Measurements from ENCODE around the gene SHLD3. TPM values are rescaled to one million over a fixed set of nuclear protein-coding genes. Genes with fewer than 3 reads are reported as not detected.
"Not testable (repeated sequence)": the region's sequence is repeated elsewhere in the genome, so short reads cannot be mapped to it uniquely, and the experiment has no call there.

SHLD3 gene, protein sequence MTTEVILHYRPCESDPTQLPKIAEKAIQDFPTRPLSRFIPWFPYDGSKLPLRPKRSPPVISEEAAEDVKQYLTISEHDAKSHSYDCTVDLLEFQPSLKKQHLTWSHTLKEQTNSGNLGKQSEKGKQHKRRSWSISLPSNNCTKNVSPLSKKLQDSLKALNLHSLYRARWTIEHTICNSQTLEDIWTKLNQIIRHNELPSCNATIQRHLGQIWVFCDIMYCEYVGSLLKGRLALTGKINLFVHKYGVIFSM
- total RNA-seq (1 to 10 TPM in 2 of 6 donors, under 1 TPM in 4; 0.51 to 1.5 (median 0.91) TPM), polyA plus RNA-seq (1 to 10 TPM; 1.8 to 2.3 TPM)

DNA sequence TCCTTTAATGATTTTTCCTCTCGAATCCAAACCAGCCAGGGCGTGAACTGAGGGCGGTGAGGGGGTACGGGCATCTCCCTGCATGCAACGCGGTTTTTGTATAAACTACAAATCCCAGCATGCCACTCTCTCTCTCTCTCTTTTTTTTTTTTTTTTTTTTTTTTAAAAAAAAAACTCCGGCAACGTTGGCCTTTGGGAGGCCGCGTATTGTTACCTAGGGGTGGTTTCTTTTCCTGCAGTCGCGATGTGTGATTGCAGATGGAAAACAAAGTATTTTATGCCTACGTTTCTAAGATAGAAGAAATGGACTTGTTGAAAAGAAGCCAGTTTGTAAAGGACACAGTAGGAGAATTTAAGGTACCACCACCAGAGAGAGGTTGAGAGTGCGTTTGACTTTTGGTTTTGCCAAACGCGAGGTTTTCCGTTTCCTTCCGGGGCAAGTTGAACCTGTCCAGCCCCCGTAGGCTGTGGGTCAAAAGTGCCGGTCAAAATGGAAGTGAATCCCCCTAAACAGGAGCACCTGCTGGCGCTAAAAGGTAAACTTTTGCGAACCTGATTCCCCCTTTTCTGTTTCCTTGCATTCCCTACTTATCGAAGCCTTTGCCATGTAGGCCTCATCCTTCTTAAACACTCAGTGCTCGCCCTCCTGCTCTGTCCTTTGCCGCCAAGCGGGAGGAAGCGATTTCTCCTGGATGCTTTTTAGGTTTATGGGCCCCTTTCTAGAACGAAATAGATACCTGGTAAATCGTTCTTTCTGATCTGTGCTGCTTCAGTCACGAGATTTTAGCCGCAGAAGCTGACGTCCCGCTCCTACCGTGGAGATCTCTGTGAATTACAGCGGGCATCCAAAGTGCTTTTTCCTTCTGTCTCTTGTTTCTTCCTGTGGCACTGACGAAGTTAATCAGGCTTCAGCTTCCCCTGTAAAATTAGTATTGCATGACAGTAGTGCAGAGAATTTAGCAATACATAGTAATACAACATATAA is at the start of gene SHLD3, which contains the start of gene TRAPPC13:
Gene SHLD3, plus strand, starts transcription at position 457 of the 985 bp plus-strand sequence. CDS start 4,561 bp downstream, outside the sequence.
Gene TRAPPC13, plus strand, starts transcription at position 457 of the 985 bp plus-strand sequence. Its CDS starts 34 bp downstream, at position 491.
- peak; percentile 87 to 94 (median 91) for ATAC-seq
- Histone ChIP-seq H3K4me1 (peaks cover 9 to 22% (median 19%) of the 10 kb centered on the region in 3 donors), H3K36me3 (peaks cover 0 to 5% (median 0%) of the 10 kb centered on the region in 3 donors), H3K27me3 (no peaks in the 10 kb centered on the region), H3K9me3 (no peaks in the 10 kb centered on the region), H3K4me3 (peak within 1 kb of the TSS; percentile 66 to 92 (median 79)), H3K27ac (peak within 1 kb of the TSS; percentile 28 to 83 (median 74))
- FAIRE-seq, result peak; percentile 26
- DNase-seq, result peak; percentile 62 to 88 (median 80)
- intact Hi-C loops (cut with DNase I), result no loop called here
- 0 to 1% methylated on average over 36 of the region's 36 CpGs for WGBS, 2 donors
- TF ChIP-seq, protein P1, sequence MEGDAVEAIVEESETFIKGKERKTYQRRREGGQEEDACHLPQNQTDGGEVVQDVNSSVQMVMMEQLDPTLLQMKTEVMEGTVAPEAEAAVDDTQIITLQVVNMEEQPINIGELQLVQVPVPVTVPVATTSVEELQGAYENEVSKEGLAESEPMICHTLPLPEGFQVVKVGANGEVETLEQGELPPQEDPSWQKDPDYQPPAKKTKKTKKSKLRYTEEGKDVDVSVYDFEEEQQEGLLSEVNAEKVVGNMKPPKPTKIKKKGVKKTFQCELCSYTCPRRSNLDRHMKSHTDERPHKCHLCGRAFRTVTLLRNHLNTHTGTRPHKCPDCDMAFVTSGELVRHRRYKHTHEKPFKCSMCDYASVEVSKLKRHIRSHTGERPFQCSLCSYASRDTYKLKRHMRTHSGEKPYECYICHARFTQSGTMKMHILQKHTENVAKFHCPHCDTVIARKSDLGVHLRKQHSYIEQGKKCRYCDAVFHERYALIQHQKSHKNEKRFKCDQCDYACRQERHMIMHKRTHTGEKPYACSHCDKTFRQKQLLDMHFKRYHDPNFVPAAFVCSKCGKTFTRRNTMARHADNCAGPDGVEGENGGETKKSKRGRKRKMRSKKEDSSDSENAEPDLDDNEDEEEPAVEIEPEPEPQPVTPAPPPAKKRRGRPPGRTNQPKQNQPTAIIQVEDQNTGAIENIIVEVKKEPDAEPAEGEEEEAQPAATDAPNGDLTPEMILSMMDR (IDR thresholded peaks at IDR 0.05), result no peak

DNA sequence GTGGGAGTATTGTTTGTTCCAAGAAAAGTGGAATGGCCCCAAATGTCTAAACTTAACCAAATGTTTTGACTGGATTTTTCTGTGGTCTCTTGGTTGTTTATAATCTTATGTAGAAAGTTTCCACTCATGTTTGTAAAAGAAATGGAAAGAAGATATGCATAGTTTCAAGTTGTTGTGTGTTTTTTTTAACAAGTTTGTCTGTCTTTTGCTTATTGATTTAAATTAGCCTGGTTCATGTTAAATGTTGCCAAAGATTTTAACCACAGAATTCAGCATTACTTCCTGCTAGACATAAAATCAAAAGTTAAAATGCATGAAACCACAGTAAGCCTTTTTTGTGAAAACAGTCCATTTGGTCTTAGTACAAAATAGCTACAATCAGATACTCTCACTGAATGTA is 47.7 kb upstream of the SHLD3 start:
- no peak for DNase-seq
- no peak overlapping the region for H3K4me3 ChIP-seq
- no peak for FAIRE-seq
- no peaks in the 10 kb centered on the region for H3K27me3 ChIP-seq
- TF ChIP-seq, protein P1 (IDR thresholded peaks at IDR 0.05), result no peak
- no peaks in the 10 kb centered on the region for H3K4me1 ChIP-seq
- peaks cover 0 to 10% (median 0%) of the 10 kb centered on the region in 3 donors for H3K36me3 ChIP-seq
- ATAC-seq, result no peak
- intact Hi-C loops (cut with DNase I), result no loop called here
- no peaks in the 10 kb centered on the region for H3K9me3 ChIP-seq
- H3K27ac ChIP-seq, result no peak overlapping the region

DNA sequence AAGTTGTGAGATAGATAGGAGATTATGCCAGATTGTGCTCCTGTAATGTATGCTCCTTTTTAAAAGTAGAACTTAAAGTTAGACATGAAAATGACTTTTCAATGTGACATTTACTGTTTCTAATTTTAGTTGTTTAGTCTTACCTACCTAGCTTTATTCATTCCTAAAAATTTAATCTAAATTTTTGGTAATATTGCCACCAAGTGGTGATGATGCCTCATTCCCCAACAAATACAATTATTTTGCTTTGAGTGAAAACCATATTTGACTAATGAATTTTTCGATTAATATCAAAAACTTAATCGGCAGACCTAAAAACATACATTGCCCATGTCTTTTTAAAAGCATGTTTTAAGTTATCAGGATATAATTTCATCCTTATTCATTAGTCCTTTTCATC is 36.1 kb upstream of the SHLD3 start:
- TF ChIP-seq, protein P1 (IDR thresholded peaks at IDR 0.05), result no peak
- WGBS, 2 donors, result 78 to 88% methylated on average over 2 of the region's 2 CpGs
- no peaks in the 10 kb centered on the region for H3K9me3 ChIP-seq
- H3K36me3 ChIP-seq, result peaks cover 0 to 32% (median 7%) of the 10 kb centered on the region in 3 donors
- intact Hi-C loops (cut with DNase I), result no loop called here
- no peak for FAIRE-seq
- H3K4me3 ChIP-seq, result no peak overlapping the region
- no peak for DNase-seq
- ATAC-seq, result no peak
- no peaks in the 10 kb centered on the region for H3K4me1 ChIP-seq
- no peak overlapping the region for H3K27ac ChIP-seq
- no peaks in the 10 kb centered on the region for H3K27me3 ChIP-seq

DNA sequence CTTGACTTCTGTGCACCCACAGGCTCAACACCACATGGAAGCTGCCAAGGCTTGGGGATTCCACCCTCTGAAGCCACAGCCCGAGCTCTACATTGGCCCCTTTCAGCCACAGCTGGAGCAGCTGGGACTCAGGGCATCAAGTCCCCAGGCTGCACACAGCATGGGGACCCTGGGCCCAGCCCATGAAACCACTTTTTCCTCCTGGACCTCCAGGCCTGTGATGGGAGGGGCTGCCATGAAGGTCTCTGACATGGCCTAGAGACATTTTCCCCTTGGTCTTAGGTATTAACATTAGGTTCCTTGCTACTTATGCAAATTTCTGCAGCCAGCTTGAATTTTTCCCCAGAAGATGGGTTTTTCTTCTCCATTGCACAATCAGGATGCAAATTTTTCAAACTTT is 23.1 kb upstream of the SHLD3 start:
- FAIRE-seq; H3K4me1 ChIP-seq; ATAC-seq; H3K9me3 ChIP-seq; H3K27ac ChIP-seq; H3K27me3 ChIP-seq; H3K4me3 ChIP-seq; DNase-seq; intact Hi-C loops (cut with DNase I): not testable (repeated sequence)
- WGBS, 2 donors, result 95 to 98% methylated on average over 1 of the region's 1 CpG
- peaks cover 2 to 26% (median 3%) of the 10 kb centered on the region in 3 donors for H3K36me3 ChIP-seq

DNA sequence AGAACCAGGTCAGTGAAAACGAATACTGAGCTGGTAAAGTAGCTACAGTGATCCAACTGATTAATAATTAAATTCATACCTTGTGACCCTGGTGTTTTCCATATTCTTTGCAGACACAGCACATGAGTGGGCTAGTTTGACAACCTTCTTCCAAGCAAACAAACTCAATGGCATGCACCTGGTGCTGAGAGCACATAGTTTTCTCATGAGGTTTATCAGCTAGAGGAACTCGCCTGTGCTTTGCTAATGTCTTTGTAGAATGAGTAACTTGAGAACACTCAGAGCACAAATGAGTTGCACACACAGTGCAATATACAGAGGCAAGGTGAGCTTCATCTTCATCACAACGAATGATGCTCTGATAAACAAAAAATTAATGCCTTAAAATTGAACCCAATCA is 13.3 kb upstream of the SHLD3 start:
- H3K4me1 ChIP-seq, result peaks cover 7 to 24% (median 23%) of the 10 kb centered on the region in 3 donors
- 13 to 14% methylated on average over 3 of the region's 3 CpGs for WGBS, 2 donors
- TF ChIP-seq, protein P1 (IDR thresholded peaks at IDR 0.05), result no peak
- no peak overlapping the region for H3K4me3 ChIP-seq
- peaks cover 3 to 21% (median 8%) of the 10 kb centered on the region in 3 donors for H3K36me3 ChIP-seq
- peak overlapping the region in 2 of 4 donors; percentile 58 to 61 for H3K27ac ChIP-seq
- DNase-seq (peak in 3 of 6 donors; percentile 52 to 62 (median 52)), ATAC-seq (peak; percentile 92 to 99 (median 97)), FAIRE-seq (no peak)
- intact Hi-C loops (cut with DNase I), result no loop called here
- H3K27me3 ChIP-seq, result no peaks in the 10 kb centered on the region
- H3K9me3 ChIP-seq, result no peaks in the 10 kb centered on the region
